Renal pelvis (tissue), 4 donors: ENCODE measurements around the gene TANK. TPM values are rescaled to one million over a fixed set of nuclear protein-coding genes. Genes with fewer than 3 reads are reported as not detected.
"Not testable (repeated sequence)": the region's sequence is repeated elsewhere in the genome, so short reads cannot be mapped to it uniquely, and the experiment has no call there.

ENCODE experiments used
- DNase-seq: peaks from one replicate; pipeline ENCODE4 v3.0.0-alpha.2; 2013
- polyA plus RNA-seq, 3 donors: library from polyadenylated mRNA; unstranded; fragments of 120-200 nt; gene quantifications; one replicate each; pipeline ENCODE4 v1.2.1, GENCODE V29; 2013; ENCODE audit not compliant: insufficient read length in 3 of 3

TANK gene
- polyA plus RNA-seq, 3 donors, result 54.3 to 69.4 (median 58.2) TPM

DNA sequence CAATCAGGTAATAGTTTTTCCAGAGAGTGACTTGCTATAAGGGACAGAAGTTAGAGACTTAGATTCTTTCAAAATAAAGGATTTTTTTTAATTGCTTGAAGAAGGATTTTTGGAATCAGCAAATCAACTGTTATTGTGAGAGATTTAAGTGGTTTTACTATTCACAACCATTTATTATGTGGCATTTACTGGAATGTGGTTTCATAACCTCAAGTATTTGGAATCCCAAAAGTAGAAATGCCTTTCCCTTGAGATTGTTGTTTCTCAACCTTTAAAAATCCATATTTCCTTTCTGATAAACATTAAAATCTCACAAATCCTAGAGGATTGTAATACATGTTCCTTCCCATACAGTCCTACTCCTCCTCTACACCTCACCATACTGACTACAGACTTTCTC, 5.0 kb downstream of the TANK start:
- DNase-seq, result no peak

DNA sequence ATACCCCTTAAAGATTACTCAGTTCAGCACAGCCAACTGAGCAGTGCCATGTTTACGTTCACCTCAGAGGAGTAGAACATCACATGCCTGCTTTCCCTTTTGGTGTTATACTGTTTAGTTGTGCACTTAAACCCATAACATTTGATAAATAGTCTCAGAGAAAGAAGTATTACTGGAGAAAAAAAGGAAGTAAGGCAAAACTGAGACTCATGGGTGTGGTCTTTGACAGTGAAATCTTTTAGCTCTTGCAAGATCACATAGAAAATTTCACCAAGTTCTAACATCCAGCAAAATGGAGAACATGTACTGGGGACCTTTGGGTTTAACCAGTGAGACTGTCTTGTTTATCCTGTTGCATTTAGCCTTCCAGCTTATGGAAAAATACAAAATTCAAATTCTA, 5.6 kb downstream of the TANK start:
- no peak for DNase-seq

DNA sequence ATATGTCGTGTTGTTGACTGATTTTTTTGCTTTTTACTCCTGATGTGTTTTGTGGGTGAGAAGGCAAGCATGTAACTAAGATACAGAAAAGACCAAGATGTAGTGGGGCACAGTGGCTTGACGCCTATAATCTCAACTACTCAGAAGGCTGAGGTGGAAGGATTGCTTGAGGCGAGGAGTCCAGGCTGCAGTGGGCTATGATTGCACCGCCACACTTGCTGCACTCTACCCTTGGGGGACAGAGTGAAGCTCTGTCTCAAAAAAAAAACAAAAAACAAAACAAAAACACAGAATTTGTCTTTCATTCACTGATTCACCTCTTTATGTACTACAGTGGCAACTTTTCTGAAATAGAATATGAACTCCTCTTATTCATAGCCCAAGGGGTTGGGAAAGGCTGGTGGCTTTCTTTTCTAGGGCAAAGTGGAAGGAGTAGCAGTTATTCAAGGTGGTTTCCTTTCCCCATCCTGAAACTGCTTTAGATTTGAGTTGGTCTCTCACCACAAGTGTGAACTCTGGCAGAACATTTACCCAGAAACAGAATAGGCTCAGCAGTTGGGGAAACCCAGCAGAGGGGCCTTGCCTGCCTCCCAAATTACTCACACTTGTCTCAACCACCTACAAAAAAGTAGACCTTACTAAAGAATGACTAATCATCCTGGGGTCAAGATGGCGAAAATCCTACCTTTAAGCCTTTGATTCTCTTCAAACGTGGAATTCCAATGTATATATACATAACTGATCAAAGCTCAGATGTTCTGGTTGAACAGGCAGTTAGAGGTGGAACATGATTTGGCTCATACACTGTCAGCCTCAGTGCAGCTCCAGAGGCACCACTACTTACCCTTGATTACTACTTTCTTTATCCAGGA, 6.5 kb downstream of the TANK start:
- DNase-seq, result no peak

DNA sequence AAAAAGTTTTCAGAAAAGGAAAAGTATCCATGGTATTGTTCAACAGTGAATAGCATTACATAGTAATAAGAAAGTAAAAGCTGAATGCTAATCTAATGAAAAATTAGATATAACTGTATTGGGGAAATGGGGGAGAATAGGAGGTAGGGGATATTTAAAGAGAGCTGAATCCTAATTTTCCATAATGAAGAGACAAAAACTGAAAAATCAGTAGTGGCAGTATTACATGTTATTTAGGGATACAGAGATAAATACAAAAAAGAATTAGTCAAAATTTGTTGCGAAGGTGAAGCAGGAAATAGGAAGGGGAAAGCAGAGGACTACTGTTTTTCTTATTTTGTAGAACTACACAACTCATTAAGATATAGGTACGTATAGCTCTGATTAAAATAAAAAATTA, 9.1 kb downstream of the TANK start:
- DNase-seq, result no peak

DNA sequence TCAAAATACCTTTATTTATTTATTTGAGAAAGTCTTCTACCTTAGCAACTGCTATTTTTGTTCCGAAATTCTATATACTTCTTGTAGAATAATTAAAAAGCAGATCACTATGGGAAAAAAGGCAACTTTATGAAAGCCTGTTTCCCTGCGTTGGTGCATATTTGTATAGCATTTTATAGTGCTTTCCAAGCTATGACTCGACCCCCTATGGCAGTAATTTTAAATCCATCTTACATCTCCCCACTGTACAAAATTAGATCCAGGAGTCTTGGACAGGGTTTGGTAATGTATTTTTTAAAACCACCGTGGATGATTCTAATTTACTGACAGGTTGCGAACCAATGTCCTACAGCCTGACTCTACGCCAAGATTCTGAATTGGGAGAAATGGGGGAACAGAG, 10.1 kb downstream of the TANK start:
- DNase-seq, result no peak

- no peak for DNase-seq
These were observed 11.0 kb downstream of the TANK start for GRCh38 chr2:161170958-161171932.

DNA sequence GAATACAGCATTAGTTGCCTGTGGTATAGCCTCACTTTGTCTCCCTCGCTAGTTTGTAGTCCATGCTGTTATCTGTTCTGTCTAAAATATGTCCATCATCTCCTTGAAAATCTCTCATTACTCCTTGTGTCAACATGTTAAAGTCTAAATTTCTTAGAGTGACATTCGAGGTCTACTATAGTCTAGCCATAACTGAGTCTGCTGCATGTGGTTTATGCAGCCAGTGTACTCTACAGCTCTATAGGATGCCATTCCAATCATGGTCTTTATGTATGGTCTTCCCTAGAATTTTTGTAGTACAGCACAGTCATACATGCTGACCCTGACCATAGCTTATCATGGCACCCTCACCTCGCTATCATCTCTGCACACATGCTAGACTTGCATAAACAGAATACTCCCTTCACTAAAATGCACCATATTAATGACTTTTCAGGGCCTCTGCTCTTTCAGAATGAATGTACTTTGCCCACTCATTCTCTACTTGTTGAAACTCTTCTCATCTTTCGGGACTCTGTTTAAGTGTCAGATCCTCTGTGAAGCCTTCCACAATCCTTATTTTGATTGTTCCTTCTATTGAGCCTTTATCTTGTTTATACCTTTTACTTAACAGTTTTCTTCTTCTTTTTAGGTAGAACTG, 12.8 kb downstream of the TANK start:
- DNase-seq, result no peak

GRCh38 chr2:161173541-161174194, 13.4 kb downstream of the TANK start:
- DNase-seq, result no peak

DNA sequence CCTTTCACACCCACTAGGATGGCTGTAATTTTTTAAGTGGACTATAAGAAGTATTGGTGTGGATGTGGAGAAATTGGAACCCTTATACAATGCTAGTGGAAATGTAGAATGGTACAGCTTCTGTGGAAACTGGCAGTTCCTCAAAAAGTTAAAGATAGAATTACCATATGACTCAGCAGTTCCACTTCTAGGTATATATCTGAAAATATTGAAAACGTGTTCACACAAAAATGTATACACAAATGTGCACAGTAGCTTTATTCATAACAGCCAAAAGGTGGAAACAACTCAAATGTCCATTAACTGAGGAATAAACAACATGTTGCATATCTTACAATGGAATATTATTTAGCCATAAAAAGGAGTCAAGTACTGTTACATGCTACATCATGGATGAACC, 17.7 kb downstream of the TANK start:
- no peak for DNase-seq

DNA sequence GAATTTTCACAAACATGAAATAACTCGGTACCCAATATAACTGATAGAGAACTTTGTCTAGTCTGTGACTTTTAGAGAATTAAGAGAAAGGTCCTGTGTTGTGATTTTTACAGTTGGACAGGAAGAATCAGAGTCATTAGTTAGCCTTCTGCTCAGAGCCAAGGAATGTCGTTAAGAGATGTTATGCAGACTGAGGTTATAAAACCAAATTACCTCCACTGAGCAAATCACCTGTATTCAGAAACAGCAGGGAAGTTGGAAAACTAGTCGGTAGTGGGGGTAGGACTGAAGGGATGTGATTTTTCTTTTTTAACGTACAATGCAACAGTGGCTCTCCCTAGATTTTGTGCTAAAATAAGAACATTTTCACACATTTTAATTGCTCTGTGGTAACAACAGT, 18.5 kb downstream of the TANK start:
- DNase-seq, result no peak

DNA sequence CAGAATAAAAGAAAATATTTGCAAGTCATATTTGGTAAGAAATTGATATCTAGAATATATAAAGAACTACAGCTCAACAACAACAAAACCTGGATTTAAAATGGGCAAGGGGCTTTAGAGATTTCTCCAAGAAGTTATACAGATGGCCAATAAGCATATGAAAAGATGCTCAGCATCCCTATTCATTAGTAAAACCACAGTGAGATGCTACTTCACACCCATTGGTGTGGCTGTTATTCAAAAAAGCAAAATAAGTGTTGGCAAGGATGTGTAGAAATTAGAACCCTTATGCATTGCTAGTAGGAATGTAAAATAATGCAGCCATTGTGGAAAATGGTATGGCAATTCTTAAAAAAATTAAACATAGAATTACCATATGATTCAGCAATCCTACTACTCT, 29.8 kb downstream of the TANK start:
- no peak for DNase-seq

- not testable (repeated sequence) for DNase-seq
These were observed 35.4 kb downstream of the TANK start for GRCh38 chr2:161195602-161196001.

DNA sequence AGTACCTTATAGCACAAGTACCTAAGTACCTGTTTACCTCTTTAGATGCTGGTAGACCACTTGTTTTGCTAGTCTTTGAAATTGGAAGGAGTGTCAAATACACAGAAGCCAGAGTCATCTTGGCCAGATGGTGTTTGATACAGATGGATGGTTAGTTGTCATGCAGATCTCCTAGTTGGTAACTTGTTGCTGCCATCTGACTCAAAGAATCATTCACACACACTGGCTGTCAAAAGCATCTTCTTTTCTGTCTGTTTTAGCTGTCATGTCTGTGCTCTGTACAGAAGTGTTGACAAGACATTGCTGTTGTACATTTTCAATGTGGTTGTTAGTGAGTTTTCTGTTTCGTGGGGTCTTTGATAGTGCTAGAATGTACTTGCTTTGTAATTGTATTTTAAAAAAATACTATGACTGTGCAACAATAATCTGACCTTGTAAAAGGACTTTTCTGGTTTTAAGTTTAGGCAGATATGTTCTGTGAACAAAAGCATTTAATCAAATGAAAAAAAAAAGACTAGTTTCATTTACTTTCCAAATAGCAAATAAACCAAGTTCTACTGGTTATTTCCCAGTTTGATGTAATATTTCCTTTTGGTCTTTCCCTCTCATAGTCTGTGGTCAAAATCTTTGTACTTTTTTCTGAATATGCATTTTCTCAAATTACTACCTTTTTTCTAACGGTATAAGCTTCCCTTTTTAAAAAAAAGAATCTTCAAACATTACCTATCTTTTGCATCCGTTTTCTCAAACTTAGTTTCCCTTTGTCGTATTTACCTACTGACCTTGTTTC, 39.9 kb downstream of the TANK start:
- DNase-seq, result no peak

DNA sequence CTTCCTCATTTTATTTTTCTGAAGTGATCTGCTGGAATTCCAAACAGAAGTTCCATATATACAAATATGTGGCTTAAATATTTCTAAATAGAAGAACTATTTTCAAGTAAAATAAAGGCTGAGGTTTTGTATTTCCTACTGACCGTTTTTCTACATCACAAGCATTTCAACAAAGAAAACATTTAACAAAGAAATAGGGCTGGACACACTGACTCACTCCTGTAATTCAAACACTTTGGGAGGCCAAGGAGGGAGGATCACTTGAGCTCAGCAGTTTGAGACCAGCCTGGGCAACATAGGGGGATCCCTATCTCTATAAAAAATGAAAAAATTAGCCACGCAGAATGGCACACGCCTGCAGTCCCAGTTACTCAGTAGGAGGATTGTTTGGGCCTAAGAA, 44.6 kb downstream of the TANK start:
- no peak for DNase-seq

DNA sequence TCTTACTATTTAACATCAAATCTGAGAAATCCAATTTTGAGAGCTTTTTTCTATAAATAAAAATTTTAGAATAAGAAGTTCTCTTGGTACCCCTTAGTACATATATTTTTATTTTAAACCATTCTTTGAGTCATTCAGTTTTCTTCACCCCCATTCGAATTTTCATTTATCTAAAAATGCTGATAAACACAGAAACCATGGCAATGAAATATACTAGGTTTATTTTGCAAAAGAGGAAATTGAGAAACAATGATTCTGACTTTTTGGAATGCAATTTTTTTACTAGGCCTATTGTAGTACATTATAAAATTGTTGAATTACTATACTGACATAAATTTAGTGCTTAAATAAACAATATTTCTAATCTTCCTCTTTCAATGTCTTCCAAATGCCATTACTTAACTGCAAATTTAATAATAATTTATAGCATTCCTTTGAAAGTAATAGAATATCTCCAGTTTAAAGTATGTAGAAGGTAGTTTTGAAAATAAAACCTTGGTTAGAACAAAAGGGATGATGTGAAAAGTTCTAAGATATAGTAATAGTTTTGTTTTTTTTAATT, 46.3 kb downstream of the TANK start:
- no peak for DNase-seq

DNA sequence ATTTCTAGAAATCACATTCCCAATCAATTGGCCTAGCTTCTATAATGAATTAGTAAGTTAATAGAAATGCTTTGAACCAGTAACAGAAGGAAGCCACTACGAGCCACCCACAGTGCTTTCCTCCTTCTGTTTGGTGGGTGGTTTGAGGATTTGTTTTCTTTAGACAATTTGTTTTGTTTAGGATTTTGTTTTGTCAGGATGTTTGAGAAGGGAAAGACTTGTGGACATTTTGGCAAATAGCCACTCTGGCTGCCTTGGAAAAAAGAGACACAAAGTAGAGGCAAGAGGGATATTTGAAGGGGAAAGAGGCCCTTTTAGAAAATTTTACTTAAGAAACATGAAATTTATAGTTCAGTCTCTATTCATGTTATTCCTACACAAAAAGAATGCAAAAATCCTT, 47.7 kb downstream of the TANK start:
- DNase-seq, result no peak

- DNase-seq, result no peak
These were observed 48.4 kb downstream of the TANK start for GRCh38 chr2:161208527-161209139.

DNA sequence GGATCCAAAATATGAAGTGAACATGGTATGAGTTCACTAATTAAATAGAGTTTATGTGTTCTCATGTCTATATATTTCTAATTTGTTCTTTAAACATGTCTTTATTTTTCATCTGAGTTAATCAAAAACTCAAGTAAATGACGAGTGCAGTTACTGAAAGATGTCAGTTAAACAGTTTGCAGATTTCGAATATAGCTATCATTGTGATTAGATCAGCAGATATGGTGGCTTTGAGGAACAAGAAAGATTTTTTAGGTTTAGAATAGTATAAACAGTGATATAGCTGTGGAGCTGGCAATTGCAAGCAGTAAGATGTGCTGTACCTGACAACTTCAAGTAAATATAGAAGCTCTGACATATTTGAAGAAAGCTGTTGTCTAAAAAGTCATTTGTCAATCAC, 49.7 kb downstream of the TANK start:
- DNase-seq, result no peak

DNA sequence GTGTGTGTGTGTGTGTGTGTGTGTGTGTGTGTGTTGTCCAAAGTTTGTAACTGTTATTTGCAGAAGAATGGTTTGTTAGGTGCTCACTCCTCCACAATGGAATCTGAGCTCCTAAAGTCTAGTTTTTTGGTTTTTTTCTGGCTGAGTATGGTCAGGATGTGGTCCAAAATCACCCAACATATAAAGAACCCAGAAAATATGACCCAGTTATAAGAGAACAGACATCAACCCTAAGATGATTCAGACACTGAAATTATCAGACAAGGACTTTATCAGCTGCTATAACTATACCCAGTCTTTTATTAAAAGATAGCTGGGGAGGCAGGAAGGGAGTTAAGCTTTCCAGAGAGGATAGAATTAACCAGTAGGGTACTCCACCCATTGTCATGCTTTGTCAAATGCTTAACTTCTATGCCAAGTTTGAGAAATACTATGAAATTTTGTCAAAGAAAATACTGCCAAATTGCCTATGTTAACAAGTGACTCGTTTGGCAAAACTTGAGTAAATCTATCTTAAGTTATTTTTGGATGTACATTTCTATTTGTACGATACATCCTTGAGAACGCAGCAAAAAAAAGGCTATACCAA, 57.5 kb downstream of the TANK start:
- no peak for DNase-seq

- no peak for DNase-seq
These were observed 59.0 kb downstream of the TANK start for GRCh38 chr2:161219211-161219610.
